Coronary artery (tissue), 2 donors: Measurements from ENCODE around the gene SHBG.

Source experiments
- DNase-seq: peaks from one replicate; pipeline ENCODE4 v3.0.0-alpha.2; 2017; ENCODE audit warnings: low spot score
- H3K27ac ChIP-seq, 2 donors: fragments of 200-600 bp; sonication (generic); one replicate each; pipeline ENCODE4 v1.5.1; 2016 to 2019
- H3K4me3 ChIP-seq: fragments of 200-600 bp; sonication (generic); 2 replicates; pipeline ENCODE4 v1.5.1; 2016; ENCODE audit warnings: mild to moderate bottlenecking, moderate library complexity
- CTCF ChIP-seq: fragments of 200-600 bp; sonication (generic); IDR thresholded peaks from one replicate; pipeline ENCODE4 v1.5.1; 2019; ENCODE audit warnings: antibody characterized with exemption

The SHBG gene

GRCh38 chr17:7587420-7588151, 42.3 kb upstream of the SHBG start:
- Histone ChIP-seq H3K4me3 (no peak overlapping the region), H3K27ac (peak overlapping the region in 1 of 2 donors; percentile 74)
- no peak for DNase-seq

GRCh38 chr17:7588553-7589203, 41.3 kb upstream of the SHBG start:
- H3K27ac ChIP-seq: peak overlapping the region; percentile 4 to 74
- H3K4me3 ChIP-seq: peak overlapping the region; percentile 72
- TF ChIP-seq CTCF: no peak
- DNase-seq: no peak

More at GRCh38 chr17:7587420-7588151, 42.3 kb upstream of the SHBG start:
- no peak for TF ChIP-seq CTCF

DNA sequence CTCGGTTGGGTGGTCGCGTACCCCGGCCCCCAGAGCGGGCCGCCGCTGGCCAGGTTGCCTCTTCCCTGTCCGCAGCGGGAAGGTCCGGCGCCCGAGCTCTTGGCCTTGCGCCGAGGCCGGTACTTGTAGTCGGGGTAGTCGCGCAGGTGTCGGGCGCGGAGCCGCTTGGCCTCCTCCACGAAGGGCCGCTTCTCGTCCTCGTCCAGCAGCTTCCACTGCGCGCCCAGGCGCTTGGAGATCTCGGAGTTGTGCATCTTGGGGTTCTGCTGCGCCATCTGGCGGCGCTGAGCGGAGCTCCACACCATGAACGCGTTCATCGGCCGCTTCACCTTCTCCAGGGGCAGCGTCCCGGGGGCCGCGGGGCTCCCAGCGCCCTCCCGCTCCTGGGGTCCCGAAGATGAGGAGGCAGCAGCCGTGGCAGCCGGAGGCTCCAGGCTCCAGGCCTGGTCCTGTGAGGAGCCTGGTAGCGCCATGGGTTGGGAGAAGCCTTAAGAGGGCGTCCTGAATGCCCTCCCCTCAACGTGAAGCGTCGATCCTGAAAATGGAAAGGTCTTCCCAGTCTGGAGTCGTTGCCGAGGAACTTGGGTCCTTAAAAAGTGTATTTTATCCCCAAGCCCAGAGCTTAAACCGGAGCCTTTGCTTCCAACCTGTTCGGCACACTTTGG, 40.6 kb upstream of the SHBG start:
- Histone ChIP-seq H3K27ac (peak overlapping the region; percentile 4 to 74), H3K4me3 (peak overlapping the region; percentile 72)
- DNase-seq: peak; percentile 85
- TF ChIP-seq CTCF: peak; percentile 93

DNA sequence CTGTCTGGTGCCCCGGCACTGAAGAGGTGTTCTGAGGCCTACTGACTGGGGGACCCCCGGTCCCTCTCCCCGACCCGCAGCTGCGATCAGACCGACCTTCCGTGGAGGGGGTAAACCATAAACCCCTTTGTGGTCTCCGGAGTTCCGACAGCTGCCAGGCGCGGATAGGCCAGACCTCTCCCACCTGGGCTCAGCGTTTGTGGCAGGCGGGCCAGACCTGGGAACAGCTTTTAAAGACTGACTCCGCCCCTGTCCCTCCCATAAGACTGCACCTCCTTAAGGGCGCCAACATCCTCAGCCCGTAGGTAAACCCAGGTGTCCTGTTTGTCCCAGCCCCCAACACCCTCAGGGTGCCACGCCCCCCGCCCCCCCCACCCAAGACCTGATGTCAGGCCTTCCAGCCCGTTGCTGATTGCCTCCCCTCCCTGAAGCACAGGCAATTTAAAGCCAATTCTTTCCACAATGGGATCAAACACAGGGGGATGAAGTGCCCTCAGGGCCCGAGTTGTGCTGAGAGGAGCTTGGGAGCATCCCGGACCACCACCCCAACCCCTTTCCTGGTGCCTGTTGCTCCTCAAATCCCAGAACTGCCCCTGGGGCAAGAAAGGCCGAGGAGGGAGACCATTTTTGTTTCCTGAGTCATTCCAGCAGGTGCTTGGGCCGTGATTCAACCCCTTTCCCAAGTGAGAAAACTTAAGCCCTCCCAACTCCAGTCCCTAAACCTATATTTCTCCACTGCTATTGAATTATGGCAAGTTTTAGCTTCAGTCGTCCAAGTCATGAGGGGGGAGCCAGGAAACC, 39.8 kb upstream of the SHBG start, which contains the start of gene SOX15:
SOX15 (minus strand) TSS at position 204 of the 801 bp plus-strand sequence. CDS start 418 bp downstream, outside the sequence.
- no peak for TF ChIP-seq CTCF
- Histone ChIP-seq H3K27ac (peak within 1 kb of the TSS; percentile 4 to 74), H3K4me3 (peak within 1 kb of the TSS; percentile 72)
- no peak for DNase-seq

DNA sequence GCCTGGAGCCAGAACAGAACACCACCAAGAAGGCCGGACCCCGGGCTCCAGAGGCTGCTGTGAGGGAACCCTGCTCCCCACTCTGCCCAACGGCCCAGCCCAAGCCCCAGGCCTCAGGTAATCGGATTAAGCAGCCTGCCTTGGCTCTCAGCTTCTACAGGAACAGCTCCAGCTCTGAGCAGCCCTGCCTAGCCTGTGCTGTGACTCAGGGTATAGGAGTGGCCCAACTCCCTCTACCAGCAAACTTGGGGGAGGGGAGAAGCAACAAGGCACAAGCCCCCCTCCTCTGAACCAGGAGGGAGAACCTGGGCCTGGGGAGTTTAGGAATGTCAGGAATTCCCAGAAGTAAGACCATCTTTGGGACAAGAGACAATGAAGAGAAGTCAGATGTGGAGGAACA, 39.2 kb upstream of the SHBG start:
- no peak overlapping the region for H3K27ac ChIP-seq
- TF ChIP-seq CTCF: no peak
- DNase-seq: no peak
- no peak overlapping the region for H3K4me3 ChIP-seq

DNA sequence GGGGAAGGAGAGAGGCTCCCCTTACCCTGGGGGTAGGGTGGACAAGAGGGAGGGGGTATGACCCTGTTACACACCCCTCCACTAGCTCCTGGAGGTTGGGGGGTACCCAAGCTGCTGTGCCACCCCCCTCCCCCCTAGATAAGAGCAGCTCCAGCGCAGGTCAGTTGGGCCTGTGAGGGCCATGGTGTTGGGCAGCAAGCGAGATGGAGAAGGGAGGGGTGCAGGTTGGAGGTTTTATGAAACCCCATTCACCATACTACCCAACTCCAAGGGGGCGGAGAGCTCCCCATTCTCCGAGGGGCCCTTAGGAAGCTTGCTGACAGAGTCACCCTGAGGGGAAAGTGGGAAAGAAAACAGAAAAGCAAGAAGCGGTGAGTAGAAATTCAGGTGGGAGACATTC, 38.3 kb upstream of the SHBG start:
- TF ChIP-seq CTCF: no peak
- Histone ChIP-seq H3K4me3 (no peak overlapping the region), H3K27ac (no peak overlapping the region)
- no peak for DNase-seq
